ENCODE measurements around the gene MYL5. TPM values are rescaled to one million over a fixed set of nuclear protein-coding genes. Genes with fewer than 3 reads are reported as not detected.

Gene MYL5
- total RNA-seq, 1 donor from 2014 or later: 22.6 TPM

GRCh38 chr4:656436-657337, 17.7 kb upstream of the MYL5 start:
- TF ChIP-seq CTCF (IDR thresholded peaks at IDR 0.05; ENCODE audit: unreplicated experiment): no peak
- Mint-ChIP-seq H3K4me3 (ENCODE audit: low read depth) (no peak overlapping the region), H3K4me1 (ENCODE audit: low read depth) (peaks cover 2% of the 10 kb centered on the region), H3K36me3 (ENCODE audit: insufficient read depth) (peaks cover 7% of the 10 kb centered on the region), H3K27ac (no peak overlapping the region), H3K9me3 (ENCODE audit: low read depth) (no peaks in the 10 kb centered on the region), H3K27me3 (peaks cover 6% of the 10 kb centered on the region)
- DNase-seq (ENCODE audit: low spot score, unreplicated experiment): no peak

- H3K4me3 Mint-ChIP-seq (ENCODE audit: low read depth): no peak overlapping the region
- no peak for TF ChIP-seq CTCF (IDR thresholded peaks at IDR 0.05; ENCODE audit: unreplicated experiment)
- no peak overlapping the region for H3K27ac Mint-ChIP-seq
- no peaks in the 10 kb centered on the region for H3K4me1 Mint-ChIP-seq (ENCODE audit: low read depth)
- no peaks in the 10 kb centered on the region for H3K9me3 Mint-ChIP-seq (ENCODE audit: low read depth)
- H3K36me3 Mint-ChIP-seq (ENCODE audit: insufficient read depth): peaks cover 7% of the 10 kb centered on the region
- H3K27me3 Mint-ChIP-seq: no peaks in the 10 kb centered on the region
- DNase-seq (ENCODE audit: low spot score, unreplicated experiment): no peak
These were observed 17.0 kb upstream of the MYL5 start for GRCh38 chr4:657338-657833.

- Mint-ChIP-seq H3K4me3 (ENCODE audit: low read depth) (no peak overlapping the region), H3K27ac (peak overlapping the region; percentile 20), H3K9me3 (ENCODE audit: low read depth) (no peaks in the 10 kb centered on the region), H3K4me1 (ENCODE audit: low read depth) (no peaks in the 10 kb centered on the region), H3K27me3 (no peaks in the 10 kb centered on the region), H3K36me3 (ENCODE audit: insufficient read depth) (peaks cover 7% of the 10 kb centered on the region)
- DNase-seq (ENCODE audit: low spot score, unreplicated experiment): no peak
- TF ChIP-seq CTCF (IDR thresholded peaks at IDR 0.05; ENCODE audit: unreplicated experiment): no peak
These were observed 16.3 kb upstream of the MYL5 start for GRCh38 chr4:657834-658667.

GRCh38 chr4:658681-659667, 15.4 kb upstream of the MYL5 start:
- H3K9me3 Mint-ChIP-seq (ENCODE audit: low read depth): no peaks in the 10 kb centered on the region
- no peak overlapping the region for H3K4me3 Mint-ChIP-seq (ENCODE audit: low read depth)
- peaks cover 7% of the 10 kb centered on the region for H3K36me3 Mint-ChIP-seq (ENCODE audit: insufficient read depth)
- no peaks in the 10 kb centered on the region for H3K4me1 Mint-ChIP-seq (ENCODE audit: low read depth)
- H3K27ac Mint-ChIP-seq: peak overlapping the region; percentile 20
- H3K27me3 Mint-ChIP-seq: no peaks in the 10 kb centered on the region
- no peak for TF ChIP-seq CTCF (IDR thresholded peaks at IDR 0.05; ENCODE audit: unreplicated experiment)
- no peak for DNase-seq (ENCODE audit: low spot score, unreplicated experiment)

All from progenitor cell of endocrine pancreas (in vitro differentiated cells).